GM12878 (cell line): ENCODE data around the gene FRZB.

Experiments
- ATF3 ChIP-seq: IDR thresholded peaks from 2 replicates; pipeline ENCODE4 v1.6.1; 2011; ENCODE audit warnings: low read depth, mild to moderate bottlenecking, low read length, moderate library complexity, borderline replicate concordance; ENCODE audit errors: extremely low read depth
- CTCF ChIP-seq, 3 experiments: IDR thresholded peaks in 2 of 3; conservative IDR thresholded peaks in 1 of 3; 2 replicates each; pipeline ENCODE4 v1.5.1; 2011; ENCODE audit warnings: low read depth in 3 of 3, low read length in 3 of 3, mild to moderate bottlenecking in 3 of 3, control low read depth in 2 of 3, moderate library complexity in 2 of 3, inconsistent platforms in 1 of 3, mixed read lengths in 1 of 3; ENCODE audit not compliant: control insufficient read depth in 2 of 3, insufficient read depth in 1 of 3; ENCODE audit errors: extremely low read depth in 1 of 3
- POU2F2 ChIP-seq: IDR thresholded peaks from 3 replicates; pipeline ENCODE4 v1.6.1; 2011; ENCODE audit warnings: low read depth, mild to moderate bottlenecking, low read length, borderline replicate concordance

- TF ChIP-seq ATF3 (no peak), CTCF (IDR thresholded peaks at IDR 0.05 in 2 of 3, conservative IDR thresholded peaks at IDR 0.05 in 1 of 3; ENCODE audit: control insufficient read depth in 2 of 3, extremely low read depth in 1 of 3, insufficient read depth in 1 of 3, low read depth in 3 of 3, low read length in 3 of 3) (no peak), POU2F2 (no peak)
Observed at GRCh38 chr2:182868054-182868796, 1.8 kb upstream of the FRZB start.
